ENCODE data around the gene SHOC1. TPM values are rescaled to one million over a fixed set of nuclear protein-coding genes. Genes with fewer than 3 reads are reported as not detected.

Gene SHOC1
- total and polyA plus RNA-seq, 2 donors (not counting 3 experiments of a cell fraction or from before 2014, with no cell fraction given) = not detected

GRCh38 chr9:111798786-111799185, 4.0 kb upstream of the SHOC1 start:
- no peaks in the 10 kb centered on the region for H3K36me3 ChIP-seq (ENCODE audit: control insufficient read depth in 2 of 2, extremely low read depth in 1 of 2, insufficient read depth in 2 of 2, low read length in 2 of 2)
- H3K9ac ChIP-seq (replicated peaks; ENCODE audit: extremely low read depth, insufficient read depth, low read length) = no peak overlapping the region
- ChIA-PET POLR2A (no interaction called here), CTCF (interaction anchor here (0.6 kb wide), 1 partner anchor 38 kb away, joined by 3 read pairs; no protein-coding TSS in a partner anchor)
- TF ChIP-seq MYC (IDR thresholded peaks at IDR 0.05; ENCODE audit: low read depth, low read length) (no peak), JUN (IDR thresholded peaks at IDR 0.05; ENCODE audit: borderline replicate concordance, insufficient read depth, insufficient read length, low read depth) (no peak), MAX (IDR thresholded peaks at IDR 0.05; ENCODE audit: insufficient read depth, insufficient read length) (no peak), POLR2A (IDR thresholded peaks at IDR 0.05; ENCODE audit: low read depth, low read length) (no peak), FOS (IDR thresholded peaks at IDR 0.05; ENCODE audit: borderline replicate concordance, insufficient read depth, low read length) (no peak), POLR2AphosphoS5 (IDR thresholded peaks at IDR 0.05; ENCODE audit: insufficient read depth, low read depth, low read length) (no peak), EZH2 (IDR thresholded peaks at IDR 0.05; ENCODE audit: borderline replicate concordance, low read depth, low read length, severe bottlenecking) (no peak), CTCF (IDR thresholded peaks at IDR 0.05; ENCODE audit: extremely low read depth in 1 of 2, insufficient read depth in 1 of 2, low read depth in 1 of 2, low read length in 2 of 2) (no peak), GATA2 (IDR thresholded peaks at IDR 0.05; ENCODE audit: insufficient read depth, insufficient read length, low read depth, low read length) (no peak)
- no peaks in the 10 kb centered on the region for H3K9me3 ChIP-seq (replicated peaks; ENCODE audit: control insufficient read depth, insufficient read depth, low read length)
- no peak for DNase-seq (ENCODE audit: low read depth, low spot score)
- H3K4me1 ChIP-seq (ENCODE audit: control insufficient read depth, extremely low read depth, insufficient read depth, low read length) = no peaks in the 10 kb centered on the region
- H3K9me1 ChIP-seq (replicated peaks; ENCODE audit: control insufficient read depth, extremely low read depth, insufficient read depth, low read length) = no peaks in the 10 kb centered on the region
- dilution Hi-C loops (cut with MboI; ENCODE audit: extremely low pct_ligation_motif_present, low sequenced_read_pairs) = no loop called here
- no peaks in the 10 kb centered on the region for H3K79me2 ChIP-seq (ENCODE audit: control insufficient read depth, insufficient read depth, low read length)
- H2AFZ ChIP-seq (ENCODE audit: low read depth, low read length) = no peak overlapping the region
- H3K27ac ChIP-seq (ENCODE audit: insufficient read depth, low read depth, low read length) = no peak overlapping the region
- no TSS peak for BruUV-seq (replicated peaks)
- no peak overlapping the region for H3K4me2 ChIP-seq (ENCODE audit: insufficient read depth, low read length)
- no peak for FAIRE-seq
- no peak overlapping the region for H3K4me3 ChIP-seq (replicated peaks in 1 of 3; ENCODE audit: insufficient read depth in 1 of 3, low read depth in 1 of 3, low read length in 3 of 3)
- no peaks in the 10 kb centered on the region for H3K27me3 ChIP-seq (ENCODE audit: control insufficient read depth in 2 of 2, insufficient read depth in 2 of 2, low read length in 2 of 2)
- intact Hi-C loops (cut with micrococcal nuclease) = no loop called here
- H4K20me1 ChIP-seq (replicated peaks; ENCODE audit: control insufficient read depth, extremely low read depth, insufficient read depth, low read length) = no peaks in the 10 kb centered on the region
